Neural progenitor cell (in vitro differentiated cells): Measurements from ENCODE around the gene STUB1.

Experiments
- EZH2 ChIP-seq: fragments of 200-600 bp; sonication (generic); IDR thresholded peaks from 2 replicates; pipeline ENCODE4 v1.6.1; 2017; ENCODE audit warnings: antibody characterized with exemption, mild to moderate bottlenecking, moderate library complexity
- TF ChIP-seq, protein P1 (sequence below): fragments of 200-600 bp; sonication (generic); IDR thresholded peaks from 2 replicates; pipeline ENCODE4 v1.5.1; 2017; ENCODE audit warnings: antibody characterized with exemption, mild to moderate bottlenecking

DNA sequence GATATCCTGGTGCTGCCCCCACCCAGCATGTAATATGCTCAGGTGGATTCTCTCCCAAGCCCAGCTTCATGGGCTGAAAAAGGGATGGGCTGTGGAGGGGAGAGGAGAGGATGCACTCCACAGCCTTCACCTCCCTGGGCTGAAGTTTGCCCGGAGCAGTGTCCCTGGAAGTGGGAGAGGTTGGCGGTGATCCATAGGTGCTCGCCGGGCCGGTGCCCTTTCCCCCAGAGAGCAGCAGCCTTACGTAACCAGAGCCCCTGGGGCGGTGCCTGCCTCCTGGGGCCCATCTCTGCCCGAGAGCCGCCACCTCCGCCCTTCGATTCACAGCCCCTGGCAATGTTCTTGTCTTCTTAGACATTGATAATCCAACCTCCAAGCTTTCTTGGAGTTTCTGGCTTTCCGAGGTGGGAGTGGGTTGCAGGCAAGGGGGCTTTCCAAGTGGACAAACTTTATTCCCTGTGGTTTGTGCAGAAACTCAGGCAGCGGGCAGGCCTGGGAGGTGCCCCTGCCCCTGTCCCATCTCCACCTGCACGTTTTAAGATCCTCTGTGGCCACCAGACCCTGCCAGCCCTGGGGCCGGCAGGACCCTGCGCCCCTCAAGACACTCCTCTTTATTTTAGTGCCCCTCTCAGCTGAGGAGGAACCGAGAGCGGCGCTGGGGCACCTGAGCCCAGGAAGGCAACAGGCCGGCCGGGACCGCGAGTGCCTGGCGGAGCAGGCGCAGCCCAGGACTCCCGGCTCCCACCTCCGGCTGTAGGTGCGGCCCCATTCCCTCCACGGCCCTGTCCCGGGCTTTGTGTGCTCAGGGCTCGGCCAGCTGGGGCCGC lies 34.1 kb upstream of the STUB1 start:
- TF ChIP-seq, protein P1, sequence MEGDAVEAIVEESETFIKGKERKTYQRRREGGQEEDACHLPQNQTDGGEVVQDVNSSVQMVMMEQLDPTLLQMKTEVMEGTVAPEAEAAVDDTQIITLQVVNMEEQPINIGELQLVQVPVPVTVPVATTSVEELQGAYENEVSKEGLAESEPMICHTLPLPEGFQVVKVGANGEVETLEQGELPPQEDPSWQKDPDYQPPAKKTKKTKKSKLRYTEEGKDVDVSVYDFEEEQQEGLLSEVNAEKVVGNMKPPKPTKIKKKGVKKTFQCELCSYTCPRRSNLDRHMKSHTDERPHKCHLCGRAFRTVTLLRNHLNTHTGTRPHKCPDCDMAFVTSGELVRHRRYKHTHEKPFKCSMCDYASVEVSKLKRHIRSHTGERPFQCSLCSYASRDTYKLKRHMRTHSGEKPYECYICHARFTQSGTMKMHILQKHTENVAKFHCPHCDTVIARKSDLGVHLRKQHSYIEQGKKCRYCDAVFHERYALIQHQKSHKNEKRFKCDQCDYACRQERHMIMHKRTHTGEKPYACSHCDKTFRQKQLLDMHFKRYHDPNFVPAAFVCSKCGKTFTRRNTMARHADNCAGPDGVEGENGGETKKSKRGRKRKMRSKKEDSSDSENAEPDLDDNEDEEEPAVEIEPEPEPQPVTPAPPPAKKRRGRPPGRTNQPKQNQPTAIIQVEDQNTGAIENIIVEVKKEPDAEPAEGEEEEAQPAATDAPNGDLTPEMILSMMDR: no peak
- TF ChIP-seq EZH2: no peak
